ENCODE results near the gene NF2.

The NF2 gene

GRCh38 chr22:29631725-29632124 lies 28.3 kb downstream of the NF2 start:
- no peak for DNase-seq (ENCODE audit: low read depth in 2 of 2)

GRCh38 chr22:29632672-29633071 lies 29.2 kb downstream of the NF2 start:
- no peak for DNase-seq (ENCODE audit: low read depth in 2 of 2)

GRCh38 chr22:29633514-29634312 lies 30.3 kb downstream of the NF2 start:
- no peak for DNase-seq (ENCODE audit: low read depth in 2 of 2)

GRCh38 chr22:29634847-29635246 lies 31.4 kb downstream of the NF2 start:
- DNase-seq (ENCODE audit: low read depth in 2 of 2): no peak

GRCh38 chr22:29635734-29636357 lies 32.4 kb downstream of the NF2 start:
- DNase-seq (ENCODE audit: low read depth in 2 of 2): no peak

- no peak for DNase-seq (ENCODE audit: low read depth in 2 of 2)
Measured at GRCh38 chr22:29636751-29637150, 33.3 kb downstream of the NF2 start.

- DNase-seq (ENCODE audit: low read depth in 2 of 2): no peak
Measured at GRCh38 chr22:29637181-29637580, 33.7 kb downstream of the NF2 start.

GRCh38 chr22:29638678-29639077 lies 35.2 kb downstream of the NF2 start:
- DNase-seq (ENCODE audit: low read depth in 2 of 2): no peak

- no peak for DNase-seq (ENCODE audit: low read depth in 2 of 2)
Measured at GRCh38 chr22:29639096-29639495, 35.7 kb downstream of the NF2 start.

GRCh38 chr22:29641042-29641699 lies 37.7 kb downstream of the NF2 start:
- no peak for DNase-seq (ENCODE audit: low read depth in 2 of 2)

- no peak for DNase-seq (ENCODE audit: low read depth in 2 of 2)
Measured at GRCh38 chr22:29641700-29642330, 38.4 kb downstream of the NF2 start.

- no peak for DNase-seq (ENCODE audit: low read depth in 2 of 2)
Measured at GRCh38 chr22:29642694-29643093, 39.3 kb downstream of the NF2 start.

- no peak for DNase-seq (ENCODE audit: low read depth in 2 of 2)
Measured at GRCh38 chr22:29647954-29648737, 44.7 kb downstream of the NF2 start.

- no peak for DNase-seq (ENCODE audit: low read depth in 2 of 2)
Measured at GRCh38 chr22:29650370-29650769, 46.9 kb downstream of the NF2 start.

- no peak for DNase-seq (ENCODE audit: low read depth in 2 of 2)
Measured at GRCh38 chr22:29651652-29652051, 48.2 kb downstream of the NF2 start.

- no peak for DNase-seq (ENCODE audit: low read depth in 2 of 2)
Measured at GRCh38 chr22:29654420-29654819, 51.0 kb downstream of the NF2 start.

- DNase-seq (ENCODE audit: low read depth in 2 of 2): no peak
Measured at GRCh38 chr22:29654882-29655281, 51.4 kb downstream of the NF2 start.

GRCh38 chr22:29658176-29658575 lies 54.7 kb downstream of the NF2 start:
- DNase-seq (ENCODE audit: low read depth in 2 of 2): no peak

- DNase-seq (ENCODE audit: low read depth in 2 of 2): no peak
Measured at GRCh38 chr22:29660021-29660420, 56.6 kb downstream of the NF2 start.

GRCh38 chr22:29661336-29661735 lies 57.9 kb downstream of the NF2 start:
- no peak for DNase-seq (ENCODE audit: low read depth in 2 of 2)

GRCh38 chr22:29663180-29663821 lies 59.9 kb downstream of the NF2 start:
- no peak for DNase-seq (ENCODE audit: low read depth in 2 of 2)

Measured in stimulated activated CD4-positive, alpha-beta T cell treated with anti-CD3 and anti-CD28 coated beads, Interleukin-12 subunit alpha, Interleukin-12 subunit beta, amount 100 ng/mL, for 24 hours (primary cell).